SU-DHL-6 (cell line): Measurements from ENCODE around the gene CPED1.

Source experiments
- EZH2phosphoT487 ChIP-seq: fragments of 200-600 bp; sonication (generic), shearing (Covaris generic); conservative IDR thresholded peaks from 2 replicates; pipeline ENCODE4 v1.6.1; 2018; ENCODE audit warnings: mild to moderate bottlenecking, antibody characterized with exemption, low read length, moderate library complexity, mixed read lengths
- TF ChIP-seq, protein P1 (sequence below): fragments of 200-600 bp; sonication (generic); IDR thresholded peaks from one replicate; pipeline ENCODE4 v1.5.1; 2017; ENCODE audit warnings: antibody characterized with exemption, mild to moderate bottlenecking, low read length, moderate library complexity; ENCODE audit not compliant: insufficient read depth, poor library complexity, severe bottlenecking

DNA sequence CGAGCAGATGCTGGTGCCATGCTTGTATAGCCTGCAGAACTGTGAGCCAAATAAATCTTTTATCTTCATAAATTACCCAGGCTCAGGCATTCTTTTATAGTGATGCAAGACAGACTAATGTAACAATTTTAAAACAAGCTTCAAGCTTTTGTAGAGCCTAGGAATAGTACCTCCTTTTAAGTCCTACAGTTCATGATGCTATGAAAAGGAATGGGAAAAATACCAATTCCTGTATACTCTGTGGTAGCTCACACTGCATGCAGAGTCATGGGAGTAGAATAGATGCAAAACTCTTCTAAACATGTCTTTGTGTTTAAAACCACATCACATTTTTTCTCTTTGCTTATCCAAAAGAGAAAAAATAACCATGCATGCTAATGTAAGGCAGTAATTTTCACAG lies 273.7 kb downstream of the CPED1 start:
- TF ChIP-seq, protein P1, sequence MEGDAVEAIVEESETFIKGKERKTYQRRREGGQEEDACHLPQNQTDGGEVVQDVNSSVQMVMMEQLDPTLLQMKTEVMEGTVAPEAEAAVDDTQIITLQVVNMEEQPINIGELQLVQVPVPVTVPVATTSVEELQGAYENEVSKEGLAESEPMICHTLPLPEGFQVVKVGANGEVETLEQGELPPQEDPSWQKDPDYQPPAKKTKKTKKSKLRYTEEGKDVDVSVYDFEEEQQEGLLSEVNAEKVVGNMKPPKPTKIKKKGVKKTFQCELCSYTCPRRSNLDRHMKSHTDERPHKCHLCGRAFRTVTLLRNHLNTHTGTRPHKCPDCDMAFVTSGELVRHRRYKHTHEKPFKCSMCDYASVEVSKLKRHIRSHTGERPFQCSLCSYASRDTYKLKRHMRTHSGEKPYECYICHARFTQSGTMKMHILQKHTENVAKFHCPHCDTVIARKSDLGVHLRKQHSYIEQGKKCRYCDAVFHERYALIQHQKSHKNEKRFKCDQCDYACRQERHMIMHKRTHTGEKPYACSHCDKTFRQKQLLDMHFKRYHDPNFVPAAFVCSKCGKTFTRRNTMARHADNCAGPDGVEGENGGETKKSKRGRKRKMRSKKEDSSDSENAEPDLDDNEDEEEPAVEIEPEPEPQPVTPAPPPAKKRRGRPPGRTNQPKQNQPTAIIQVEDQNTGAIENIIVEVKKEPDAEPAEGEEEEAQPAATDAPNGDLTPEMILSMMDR: no peak
- no peak for TF ChIP-seq EZH2phosphoT487
